ENCODE measurements around the gene DTNB.

GRCh38 chr2:25435421-25435820 lies 238.0 kb downstream of the DTNB start:
- TF ChIP-seq CTCF (conservative IDR thresholded peaks at IDR 0.05) = no peak
- no peak for TF ChIP-seq EZH2 (IDR thresholded peaks at IDR 0.05; ENCODE audit: low read depth)

Measured in PC-9 (cell line).